HG03439 (cell line): ENCODE measurements around the gene USP17L30.
"Not testable (repeated sequence)": the region's sequence is repeated elsewhere in the genome, so short reads cannot be mapped to it uniquely, and the experiment has no call there.

Experiments
- ATAC-seq: cut with Tn5 transposase; IDR thresholded peaks from one replicate; pipeline ENCODE4 v1.9.1; 2021; ENCODE audit warnings: mild to moderate bottlenecking, moderate library complexity; ENCODE audit not compliant: unreplicated experiment

The USP17L30 gene

GRCh38 chr4:9362829-9363228, at the start of gene USP17L30:
TSS of gene USP17L30 (plus strand) at chr4:9363129. CDS start at chr4:9363129, 0 bp downstream.
- not testable (repeated sequence) for ATAC-seq

- not testable (repeated sequence) for ATAC-seq
Observed at GRCh38 chr4:9324191-9324590, 38.7 kb upstream of the USP17L30 start.

GRCh38 chr4:9324865-9325264, 38.1 kb upstream of the USP17L30 start, which contains the start of gene USP17L24:
TSS of gene USP17L24 (plus strand) at chr4:9325165. CDS start at chr4:9325165, 0 bp downstream.
- not testable (repeated sequence) for ATAC-seq

- not testable (repeated sequence) for ATAC-seq
Observed at GRCh38 chr4:9329611-9330010, 33.3 kb upstream of the USP17L30 start, which contains the start of gene USP17L25. TSS of gene USP17L25 (plus strand) at chr4:9329911. CDS start at chr4:9329911, 0 bp downstream.

GRCh38 chr4:9334358-9334757, 28.6 kb upstream of the USP17L30 start, which contains the start of gene USP17L26:
TSS of gene USP17L26 (plus strand) at chr4:9334658. CDS start at chr4:9334658, 0 bp downstream.
- ATAC-seq, result not testable (repeated sequence)

- ATAC-seq, result not testable (repeated sequence)
Observed at GRCh38 chr4:9339103-9339502, 23.8 kb upstream of the USP17L30 start, which contains the start of gene USP17L5. TSS of gene USP17L5 (plus strand) at chr4:9339403. CDS start at chr4:9339403, 0 bp downstream.

GRCh38 chr4:9343848-9344247, 19.1 kb upstream of the USP17L30 start, which contains the start of gene USP17L27:
TSS of gene USP17L27 (plus strand) at chr4:9344148. CDS start at chr4:9344148, 0 bp downstream.
- ATAC-seq, result not testable (repeated sequence)

- not testable (repeated sequence) for ATAC-seq
Observed at GRCh38 chr4:9348593-9348992, 14.3 kb upstream of the USP17L30 start, which contains the start of gene USP17L28. TSS of gene USP17L28 (plus strand) at chr4:9348893. CDS start at chr4:9348893, 0 bp downstream.

GRCh38 chr4:9350866-9351265, 12.1 kb upstream of the USP17L30 start:
- not testable (repeated sequence) for ATAC-seq

- ATAC-seq, result not testable (repeated sequence)
Observed at GRCh38 chr4:9353338-9353737, 9.6 kb upstream of the USP17L30 start, which contains the start of gene USP17L29. TSS of gene USP17L29 (plus strand) at chr4:9353638. CDS start at chr4:9353638, 0 bp downstream.

GRCh38 chr4:9379881-9380280, 17.0 kb downstream of the USP17L30 start:
- ATAC-seq, result not testable (repeated sequence)

GRCh38 chr4:9381012-9381534, 18.1 kb downstream of the USP17L30 start:
- ATAC-seq, result not testable (repeated sequence)

GRCh38 chr4:9384126-9384525, 21.2 kb downstream of the USP17L30 start:
- ATAC-seq, result no peak

- not testable (repeated sequence) for ATAC-seq
Observed at GRCh38 chr4:9389001-9389400, 26.1 kb downstream of the USP17L30 start.

GRCh38 chr4:9405774-9406173, 42.8 kb downstream of the USP17L30 start:
- not testable (repeated sequence) for ATAC-seq

- ATAC-seq, result not testable (repeated sequence)
Observed at GRCh38 chr4:9406491-9406890, 43.6 kb downstream of the USP17L30 start.

GRCh38 chr4:9409793-9410192, 46.9 kb downstream of the USP17L30 start:
- no peak for ATAC-seq
